GM18868 (cell line): ENCODE results near the gene MYO18A.
"Not testable (repeated sequence)": the region's sequence is repeated elsewhere in the genome, so short reads cannot be mapped to it uniquely, and the experiment has no call there.

Experiments used
- ATAC-seq: cut with Tn5 transposase; IDR thresholded peaks from one replicate; pipeline ENCODE4 v1.9.1; 2021; ENCODE audit warnings: mild to moderate bottlenecking, moderate library complexity; ENCODE audit not compliant: unreplicated experiment

Gene MYO18A

GRCh38 chr17:29148790-29149430, 31.3 kb downstream of the MYO18A start:
- peak; percentile 77 for ATAC-seq

- ATAC-seq: no peak
Observed at GRCh38 chr17:29148257-29148789, 31.9 kb downstream of the MYO18A start.

- no peak for ATAC-seq
Observed at GRCh38 chr17:29147682-29148081, 32.5 kb downstream of the MYO18A start.

GRCh38 chr17:29147228-29147627, 33.0 kb downstream of the MYO18A start:
- ATAC-seq: not testable (repeated sequence)

GRCh38 chr17:29146369-29146972, 33.7 kb downstream of the MYO18A start:
- no peak for ATAC-seq

GRCh38 chr17:29145289-29146073, 34.7 kb downstream of the MYO18A start:
- ATAC-seq: peak; percentile 43

- no peak for ATAC-seq
Observed at GRCh38 chr17:29143894-29144293, 36.3 kb downstream of the MYO18A start.

GRCh38 chr17:29141514-29141876, 38.7 kb downstream of the MYO18A start:
- no peak for ATAC-seq

- ATAC-seq: no peak
Observed at GRCh38 chr17:29140631-29141513, 39.3 kb downstream of the MYO18A start.

GRCh38 chr17:29140051-29140621, 40.1 kb downstream of the MYO18A start:
- peak; percentile 42 for ATAC-seq

GRCh38 chr17:29138971-29139691, 41.1 kb downstream of the MYO18A start:
- ATAC-seq: no peak

GRCh38 chr17:29138184-29138955, 41.8 kb downstream of the MYO18A start:
- no peak for ATAC-seq

- ATAC-seq: no peak
Observed at GRCh38 chr17:29136998-29137730, 43.0 kb downstream of the MYO18A start.

GRCh38 chr17:29135464-29135863, 44.7 kb downstream of the MYO18A start:
- no peak for ATAC-seq

GRCh38 chr17:29133121-29133713, 47.0 kb downstream of the MYO18A start:
- no peak for ATAC-seq

GRCh38 chr17:29131814-29132682, 48.1 kb downstream of the MYO18A start:
- ATAC-seq: no peak

GRCh38 chr17:29129731-29130130, 50.5 kb downstream of the MYO18A start:
- ATAC-seq: no peak
